Measurements from ENCODE around the gene RAB3A.

RAB3A gene

GRCh38 chr19:18183529-18183928, 20.3 kb downstream of the RAB3A start:
- H3K27ac ChIP-seq (ENCODE audit: low read depth, low read length): no peak overlapping the region

GRCh38 chr19:18179957-18180356, 23.9 kb downstream of the RAB3A start:
- H3K27ac ChIP-seq (ENCODE audit: low read depth, low read length): no peak overlapping the region
- no peaks in the 10 kb centered on the region for H3K27me3 ChIP-seq (ENCODE audit: control insufficient read depth in 1 of 2, insufficient read depth in 2 of 2, low read length in 2 of 2)
- no peak overlapping the region for H3K9ac ChIP-seq (ENCODE audit: low read depth in 1 of 2, low read length in 2 of 2)
- H3K4me3 ChIP-seq (ENCODE audit: low read depth in 1 of 2, low read length in 2 of 2): no peak overlapping the region
- peaks cover 4 to 6% of the 10 kb centered on the region in 2 donors for H3K4me1 ChIP-seq (ENCODE audit: control insufficient read depth in 1 of 2, insufficient read depth in 2 of 2, low read length in 2 of 2)
- H3K9me3 ChIP-seq (ENCODE audit: control insufficient read depth in 1 of 2, low read length in 2 of 2): no peaks in the 10 kb centered on the region
- H3K36me3 ChIP-seq (ENCODE audit: control insufficient read depth in 1 of 2, insufficient read depth in 2 of 2, low read length in 2 of 2): peaks cover 5 to 17% of the 10 kb centered on the region in 2 donors

More at GRCh38 chr19:18183529-18183928, 20.3 kb downstream of the RAB3A start:
- Histone ChIP-seq H3K4me1 (ENCODE audit: control insufficient read depth in 1 of 2, insufficient read depth in 2 of 2, low read length in 2 of 2) (no peaks in the 10 kb centered on the region), H3K36me3 (ENCODE audit: control insufficient read depth in 1 of 2, insufficient read depth in 2 of 2, low read length in 2 of 2) (no peaks in the 10 kb centered on the region), H3K9me3 (ENCODE audit: control insufficient read depth in 1 of 2, low read length in 2 of 2) (no peaks in the 10 kb centered on the region), H3K4me3 (ENCODE audit: low read depth in 1 of 2, low read length in 2 of 2) (no peak overlapping the region), H3K27me3 (ENCODE audit: control insufficient read depth in 1 of 2, insufficient read depth in 2 of 2, low read length in 2 of 2) (no peaks in the 10 kb centered on the region), H3K9ac (ENCODE audit: low read depth in 1 of 2, low read length in 2 of 2) (no peak overlapping the region)

DNA sequence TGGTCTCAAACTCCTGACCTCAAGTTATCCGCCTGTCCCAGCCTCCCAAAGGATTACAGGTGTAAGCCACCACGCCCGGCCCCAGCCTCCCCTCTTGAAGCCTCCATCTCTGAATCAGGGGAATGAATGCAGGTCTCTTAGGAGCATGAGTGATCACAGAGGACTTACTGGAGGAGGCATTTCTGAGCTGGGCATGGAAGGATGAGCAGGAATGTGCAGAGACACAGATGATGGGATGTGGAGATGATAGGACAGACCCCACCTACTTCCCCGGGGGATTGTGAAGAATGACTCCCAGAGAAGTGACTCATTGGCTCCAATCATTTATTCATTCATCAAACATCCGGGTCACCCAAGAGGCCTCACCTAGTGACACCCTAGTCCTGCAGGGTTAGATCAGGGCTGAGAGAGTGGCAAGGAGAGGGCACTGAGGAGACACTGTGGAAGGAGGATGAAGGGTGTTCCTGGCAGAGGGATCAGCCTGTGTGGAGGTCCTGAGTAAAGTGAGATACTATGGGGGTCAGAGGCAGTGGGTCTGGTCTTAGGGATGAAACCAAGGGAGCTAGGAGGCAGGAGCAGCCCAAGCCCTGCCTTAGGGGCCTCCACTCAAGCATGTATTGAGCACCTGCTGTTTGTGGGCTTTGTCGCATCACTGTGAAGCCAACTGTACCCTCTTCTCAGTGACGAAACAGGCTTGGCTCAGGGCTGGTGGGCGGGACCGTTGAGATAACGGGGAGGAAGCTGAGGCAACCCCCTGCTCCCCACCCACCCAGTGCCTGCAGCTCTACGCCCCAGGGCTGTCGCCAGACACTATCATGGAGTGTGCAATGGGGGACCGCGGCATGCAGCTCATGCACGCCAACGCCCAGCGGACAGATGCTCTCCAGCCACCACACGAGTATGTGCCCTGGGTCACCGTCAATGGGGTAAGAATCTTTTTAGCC, 27.2 kb downstream of the RAB3A start:
- no peaks in the 10 kb centered on the region for H3K27me3 ChIP-seq (ENCODE audit: control insufficient read depth in 1 of 2, insufficient read depth in 2 of 2, low read length in 2 of 2)
- no peaks in the 10 kb centered on the region for H3K9me3 ChIP-seq (ENCODE audit: control insufficient read depth in 1 of 2, low read length in 2 of 2)
- H3K36me3 ChIP-seq (ENCODE audit: control insufficient read depth in 1 of 2, insufficient read depth in 2 of 2, low read length in 2 of 2): peaks cover 5 to 17% of the 10 kb centered on the region in 2 donors
- no peak overlapping the region for H3K9ac ChIP-seq (ENCODE audit: low read depth in 1 of 2, low read length in 2 of 2)
- peaks cover 18 to 23% of the 10 kb centered on the region in 2 donors for H3K4me1 ChIP-seq (ENCODE audit: control insufficient read depth in 1 of 2, insufficient read depth in 2 of 2, low read length in 2 of 2)
- no peak overlapping the region for H3K4me3 ChIP-seq (ENCODE audit: low read depth in 1 of 2, low read length in 2 of 2)
- H3K27ac ChIP-seq (ENCODE audit: low read depth, low read length): no peak overlapping the region

DNA sequence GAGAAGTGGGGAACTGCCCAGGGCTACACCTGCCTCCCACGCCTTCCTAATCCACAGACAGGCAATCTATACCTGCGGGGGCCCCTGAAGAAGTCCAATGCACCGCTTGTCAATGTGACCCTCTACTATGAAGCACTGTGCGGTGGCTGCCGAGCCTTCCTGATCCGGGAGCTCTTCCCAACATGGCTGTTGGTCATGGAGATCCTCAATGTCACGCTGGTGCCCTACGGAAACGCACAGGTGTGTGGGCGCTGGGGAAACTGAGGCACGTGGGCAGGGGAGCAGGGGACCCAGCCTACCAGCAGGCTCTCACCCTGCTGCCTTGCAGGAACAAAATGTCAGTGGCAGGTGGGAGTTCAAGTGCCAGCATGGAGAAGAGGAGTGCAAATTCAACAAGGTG, 28.9 kb downstream of the RAB3A start:
- peaks cover 18 to 23% of the 10 kb centered on the region in 2 donors for H3K4me1 ChIP-seq (ENCODE audit: control insufficient read depth in 1 of 2, insufficient read depth in 2 of 2, low read length in 2 of 2)
- peak overlapping the region; percentile 79 to 91 for H3K9ac ChIP-seq (ENCODE audit: low read depth in 1 of 2, low read length in 2 of 2)
- H3K27me3 ChIP-seq (ENCODE audit: control insufficient read depth in 1 of 2, insufficient read depth in 2 of 2, low read length in 2 of 2): no peaks in the 10 kb centered on the region
- no peak overlapping the region for H3K27ac ChIP-seq (ENCODE audit: low read depth, low read length)
- no peaks in the 10 kb centered on the region for H3K9me3 ChIP-seq (ENCODE audit: control insufficient read depth in 1 of 2, low read length in 2 of 2)
- H3K4me3 ChIP-seq (ENCODE audit: low read depth in 1 of 2, low read length in 2 of 2): peak overlapping the region; percentile 88 to 92
- peaks cover 5 to 17% of the 10 kb centered on the region in 2 donors for H3K36me3 ChIP-seq (ENCODE audit: control insufficient read depth in 1 of 2, insufficient read depth in 2 of 2, low read length in 2 of 2)

DNA sequence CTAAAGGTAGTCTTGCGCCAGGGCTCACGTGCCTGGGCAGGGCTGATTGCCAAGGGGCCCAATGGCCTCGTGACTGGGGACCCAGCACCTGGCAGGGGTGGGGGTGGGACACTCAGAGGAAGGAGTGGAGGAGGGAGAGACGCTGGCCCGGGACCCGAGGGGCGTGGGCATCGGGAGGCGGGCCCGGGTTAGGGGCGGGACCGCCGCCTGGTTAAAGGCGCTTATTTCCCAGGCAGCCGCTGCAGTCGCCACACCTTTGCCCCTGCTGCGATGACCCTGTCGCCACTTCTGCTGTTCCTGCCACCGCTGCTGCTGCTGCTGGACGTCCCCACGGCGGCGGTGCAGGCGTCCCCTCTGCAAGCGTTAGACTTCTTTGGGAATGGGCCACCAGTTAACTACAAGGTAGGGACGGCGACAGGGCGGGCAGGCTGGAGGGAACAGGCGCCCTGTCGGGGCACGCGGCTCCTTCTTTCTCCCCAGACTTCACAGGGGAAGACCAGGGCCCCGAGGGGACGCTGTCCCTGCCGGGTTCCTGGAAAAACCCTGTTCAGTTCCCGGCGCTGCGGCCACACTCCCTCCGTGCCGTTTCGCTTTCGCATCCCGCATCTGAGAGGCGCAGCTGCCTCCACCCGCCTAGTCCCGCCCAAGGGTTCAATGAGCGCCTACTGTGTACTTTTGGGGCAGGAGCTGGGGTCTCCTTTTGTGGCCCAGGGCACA, 30.1 kb downstream of the RAB3A start, which contains the start of gene IFI30:
Gene IFI30, plus strand, starts transcription at position 242 of the 717 bp plus-strand sequence. Its CDS starts 29 bp downstream, at position 271.
- Histone ChIP-seq H3K9me3 (ENCODE audit: control insufficient read depth in 1 of 2, low read length in 2 of 2) (no peaks in the 10 kb centered on the region), H3K27ac (ENCODE audit: low read depth, low read length) (peak within 1 kb of the TSS; percentile 77), H3K36me3 (ENCODE audit: control insufficient read depth in 1 of 2, insufficient read depth in 2 of 2, low read length in 2 of 2) (peaks cover 5 to 24% of the 10 kb centered on the region in 2 donors), H3K4me1 (ENCODE audit: control insufficient read depth in 1 of 2, insufficient read depth in 2 of 2, low read length in 2 of 2) (peaks cover 18 to 23% of the 10 kb centered on the region in 2 donors), H3K4me3 (ENCODE audit: low read depth in 1 of 2, low read length in 2 of 2) (peak within 1 kb of the TSS; percentile 88 to 92), H3K27me3 (ENCODE audit: control insufficient read depth in 1 of 2, insufficient read depth in 2 of 2, low read length in 2 of 2) (no peaks in the 10 kb centered on the region), H3K9ac (ENCODE audit: low read depth in 1 of 2, low read length in 2 of 2) (peak within 1 kb of the TSS; percentile 79 to 91)

DNA sequence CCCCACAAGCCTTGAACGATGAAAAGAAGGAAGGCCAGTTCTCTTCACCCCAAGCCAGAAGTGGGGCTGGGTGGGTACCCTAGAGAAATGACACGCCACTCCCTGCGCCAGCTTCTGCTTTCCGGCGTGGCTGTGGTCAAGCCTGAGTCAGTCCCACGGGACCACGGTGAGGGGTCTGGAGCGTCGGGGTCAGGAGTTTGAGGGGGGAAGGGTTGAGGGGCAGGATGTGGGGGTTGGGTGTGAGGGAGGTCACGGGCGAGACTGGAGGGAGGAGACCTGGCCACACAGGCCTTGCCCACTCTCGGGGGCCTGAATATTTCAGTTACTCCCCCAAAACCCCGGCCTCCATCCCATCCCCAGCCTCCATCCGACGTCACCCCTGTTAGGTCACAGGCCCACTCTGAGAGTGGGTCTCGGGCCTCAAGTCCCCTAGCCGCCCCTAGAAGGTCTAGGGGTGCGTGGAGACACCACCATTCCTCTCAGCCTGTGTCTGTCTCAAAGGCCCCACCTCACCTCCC, 30.7 kb downstream of the RAB3A start:
- Histone ChIP-seq H3K27me3 (ENCODE audit: control insufficient read depth in 1 of 2, insufficient read depth in 2 of 2, low read length in 2 of 2) (no peaks in the 10 kb centered on the region), H3K9ac (ENCODE audit: low read depth in 1 of 2, low read length in 2 of 2) (peak overlapping the region; percentile 79 to 91), H3K9me3 (ENCODE audit: control insufficient read depth in 1 of 2, low read length in 2 of 2) (no peaks in the 10 kb centered on the region), H3K36me3 (ENCODE audit: control insufficient read depth in 1 of 2, insufficient read depth in 2 of 2, low read length in 2 of 2) (peaks cover 5 to 26% of the 10 kb centered on the region in 2 donors), H3K27ac (ENCODE audit: low read depth, low read length) (peak overlapping the region; percentile 73), H3K4me3 (ENCODE audit: low read depth in 1 of 2, low read length in 2 of 2) (peak overlapping the region; percentile 88 to 92), H3K4me1 (ENCODE audit: control insufficient read depth in 1 of 2, insufficient read depth in 2 of 2, low read length in 2 of 2) (peaks cover 18 to 23% of the 10 kb centered on the region in 2 donors)

GRCh38 chr19:18172331-18173053, 31.4 kb downstream of the RAB3A start:
- H3K9me3 ChIP-seq (ENCODE audit: control insufficient read depth in 1 of 2, low read length in 2 of 2): no peaks in the 10 kb centered on the region
- H3K27me3 ChIP-seq (ENCODE audit: control insufficient read depth in 1 of 2, insufficient read depth in 2 of 2, low read length in 2 of 2): no peaks in the 10 kb centered on the region
- peaks cover 18 to 23% of the 10 kb centered on the region in 2 donors for H3K4me1 ChIP-seq (ENCODE audit: control insufficient read depth in 1 of 2, insufficient read depth in 2 of 2, low read length in 2 of 2)
- H3K27ac ChIP-seq (ENCODE audit: low read depth, low read length): peak overlapping the region; percentile 10
- H3K36me3 ChIP-seq (ENCODE audit: control insufficient read depth in 1 of 2, insufficient read depth in 2 of 2, low read length in 2 of 2): peaks cover 8 to 27% of the 10 kb centered on the region in 2 donors
- no peak overlapping the region for H3K4me3 ChIP-seq (ENCODE audit: low read depth in 1 of 2, low read length in 2 of 2)
- H3K9ac ChIP-seq (ENCODE audit: low read depth in 1 of 2, low read length in 2 of 2): no peak overlapping the region

GRCh38 chr19:18171605-18172327, 32.1 kb downstream of the RAB3A start:
- peaks cover 4 to 25% of the 10 kb centered on the region in 2 donors for H3K36me3 ChIP-seq (ENCODE audit: control insufficient read depth in 1 of 2, insufficient read depth in 2 of 2, low read length in 2 of 2)
- peaks cover 18 to 23% of the 10 kb centered on the region in 2 donors for H3K4me1 ChIP-seq (ENCODE audit: control insufficient read depth in 1 of 2, insufficient read depth in 2 of 2, low read length in 2 of 2)
- no peak overlapping the region for H3K9ac ChIP-seq (ENCODE audit: low read depth in 1 of 2, low read length in 2 of 2)
- H3K27ac ChIP-seq (ENCODE audit: low read depth, low read length): no peak overlapping the region
- no peak overlapping the region for H3K4me3 ChIP-seq (ENCODE audit: low read depth in 1 of 2, low read length in 2 of 2)
- no peaks in the 10 kb centered on the region for H3K27me3 ChIP-seq (ENCODE audit: control insufficient read depth in 1 of 2, insufficient read depth in 2 of 2, low read length in 2 of 2)
- H3K9me3 ChIP-seq (ENCODE audit: control insufficient read depth in 1 of 2, low read length in 2 of 2): no peaks in the 10 kb centered on the region

DNA sequence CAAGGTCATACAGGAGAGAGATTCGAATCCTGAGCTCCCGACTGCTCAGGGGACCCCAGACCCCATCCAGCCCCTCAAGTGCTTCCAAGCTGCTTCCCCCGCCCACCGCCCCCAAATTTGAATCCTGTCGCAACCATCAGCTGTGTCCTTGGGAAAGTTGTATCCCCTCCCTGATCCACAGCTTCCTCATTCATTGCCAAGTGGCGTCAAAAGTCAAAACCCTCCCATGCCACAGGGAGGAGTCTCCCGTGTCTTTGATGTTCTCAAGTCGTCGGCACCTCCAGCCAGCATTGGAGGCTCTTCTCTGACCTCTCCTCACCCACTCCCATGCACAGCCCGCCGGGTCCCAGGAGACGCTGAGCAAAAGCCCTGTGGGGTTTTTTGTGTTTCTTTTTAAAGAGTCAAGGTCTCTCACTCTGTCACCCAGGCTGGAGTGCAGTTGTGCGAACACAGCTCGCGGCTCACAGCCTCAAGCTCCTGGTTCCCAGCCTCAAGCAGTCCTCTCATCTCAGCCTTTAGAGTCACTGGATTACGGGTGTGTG, 33.1 kb downstream of the RAB3A start:
- H3K4me3 ChIP-seq (ENCODE audit: low read depth in 1 of 2, low read length in 2 of 2): no peak overlapping the region
- no peak overlapping the region for H3K9ac ChIP-seq (ENCODE audit: low read depth in 1 of 2, low read length in 2 of 2)
- H3K9me3 ChIP-seq (ENCODE audit: control insufficient read depth in 1 of 2, low read length in 2 of 2): no peaks in the 10 kb centered on the region
- H3K27me3 ChIP-seq (ENCODE audit: control insufficient read depth in 1 of 2, insufficient read depth in 2 of 2, low read length in 2 of 2): no peaks in the 10 kb centered on the region
- H3K27ac ChIP-seq (ENCODE audit: low read depth, low read length): no peak overlapping the region
- H3K4me1 ChIP-seq (ENCODE audit: control insufficient read depth in 1 of 2, insufficient read depth in 2 of 2, low read length in 2 of 2): peaks cover 18 to 23% of the 10 kb centered on the region in 2 donors
- H3K36me3 ChIP-seq (ENCODE audit: control insufficient read depth in 1 of 2, insufficient read depth in 2 of 2, low read length in 2 of 2): peaks cover 8 to 29% of the 10 kb centered on the region in 2 donors
